ENCODE data around the gene HIPK4.

HIPK4 gene

DNA sequence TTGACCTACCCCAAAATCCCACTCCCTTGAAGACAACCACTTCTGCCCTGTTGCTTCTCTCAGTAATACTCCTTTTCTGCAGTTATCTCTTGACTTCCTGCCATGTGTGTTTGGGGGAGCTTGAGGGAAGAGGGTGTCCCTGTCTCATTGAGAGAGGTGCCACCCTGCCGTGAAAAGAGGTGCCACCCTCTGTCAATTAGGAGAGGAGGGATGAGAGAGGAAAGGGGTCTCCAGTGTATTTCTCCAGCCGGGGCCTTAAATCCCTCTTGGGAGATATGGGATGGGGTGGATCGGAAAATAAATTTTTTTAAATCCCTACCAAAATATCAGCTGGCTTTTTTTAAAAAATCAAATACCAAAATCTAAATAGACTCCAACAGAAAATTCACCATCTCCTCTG, 25.0 kb downstream of the HIPK4 start (continued):
- TF ChIP-seq CSDC2 (CRISPR knock-in tag; IDR thresholded peaks at IDR 0.05) (no peak), ZNF70 (CRISPR knock-in tag; IDR thresholded peaks at IDR 0.05) (no peak), TOX (CRISPR knock-in tag; IDR thresholded peaks at IDR 0.05; ENCODE audit: borderline replicate concordance) (no peak), ZNF565 (CRISPR knock-in tag; conservative IDR thresholded peaks at IDR 0.05; ENCODE audit: low read depth) (no peak), GLIS3 (CRISPR knock-in tag; IDR thresholded peaks at IDR 0.05) (no peak)
- TF ChIP-seq, protein P1, sequence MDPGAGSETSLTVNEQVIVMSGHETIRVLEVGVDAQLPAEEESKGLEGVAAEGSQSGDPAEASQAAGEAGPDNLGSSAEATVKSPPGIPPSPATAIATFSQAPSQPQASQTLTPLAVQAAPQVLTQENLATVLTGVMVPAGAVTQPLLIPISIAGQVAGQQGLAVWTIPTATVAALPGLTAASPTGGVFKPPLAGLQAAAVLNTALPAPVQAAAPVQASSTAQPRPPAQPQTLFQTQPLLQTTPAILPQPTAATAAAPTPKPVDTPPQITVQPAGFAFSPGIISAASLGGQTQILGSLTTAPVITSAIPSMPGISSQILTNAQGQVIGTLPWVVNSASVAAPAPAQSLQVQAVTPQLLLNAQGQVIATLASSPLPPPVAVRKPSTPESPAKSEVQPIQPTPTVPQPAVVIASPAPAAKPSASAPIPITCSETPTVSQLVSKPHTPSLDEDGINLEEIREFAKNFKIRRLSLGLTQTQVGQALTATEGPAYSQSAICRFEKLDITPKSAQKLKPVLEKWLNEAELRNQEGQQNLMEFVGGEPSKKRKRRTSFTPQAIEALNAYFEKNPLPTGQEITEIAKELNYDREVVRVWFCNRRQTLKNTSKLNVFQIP (CRISPR knock-in tag; IDR thresholded peaks at IDR 0.05; ENCODE audit: borderline replicate concordance, low read depth), result no peak

DNA sequence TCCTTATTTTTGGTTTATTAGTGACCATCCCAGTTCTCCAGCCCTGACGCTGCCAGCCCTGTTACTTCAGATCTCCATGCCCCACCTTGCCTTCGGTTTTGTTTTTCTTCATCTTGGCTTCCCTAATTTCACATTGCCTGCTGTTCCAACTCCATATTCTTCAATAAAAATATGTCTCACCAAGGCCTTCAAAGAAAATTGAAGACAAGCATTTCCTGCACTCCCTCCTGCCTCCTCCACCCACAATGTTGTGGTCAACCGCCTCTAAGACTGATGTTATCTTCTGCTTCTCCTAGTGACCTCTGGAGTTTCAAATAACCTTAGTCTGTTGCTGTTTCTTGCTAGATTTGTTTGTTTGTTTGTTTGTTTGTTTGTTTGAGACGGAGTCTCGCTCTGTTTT, 26.9 kb downstream of the HIPK4 start:
- no peak for TF ChIP-seq ESRRG (CRISPR knock-in tag; IDR thresholded peaks at IDR 0.05)
- no peak for TF ChIP-seq TCF4 (CRISPR knock-in tag; IDR thresholded peaks at IDR 0.05; ENCODE audit: borderline replicate concordance)
- TF ChIP-seq OSR1 (CRISPR knock-in tag; IDR thresholded peaks at IDR 0.05), result no peak
- TF ChIP-seq BACH2 (CRISPR knock-in tag; IDR thresholded peaks at IDR 0.05; ENCODE audit: borderline replicate concordance), result no peak
- TF ChIP-seq, protein P2, sequence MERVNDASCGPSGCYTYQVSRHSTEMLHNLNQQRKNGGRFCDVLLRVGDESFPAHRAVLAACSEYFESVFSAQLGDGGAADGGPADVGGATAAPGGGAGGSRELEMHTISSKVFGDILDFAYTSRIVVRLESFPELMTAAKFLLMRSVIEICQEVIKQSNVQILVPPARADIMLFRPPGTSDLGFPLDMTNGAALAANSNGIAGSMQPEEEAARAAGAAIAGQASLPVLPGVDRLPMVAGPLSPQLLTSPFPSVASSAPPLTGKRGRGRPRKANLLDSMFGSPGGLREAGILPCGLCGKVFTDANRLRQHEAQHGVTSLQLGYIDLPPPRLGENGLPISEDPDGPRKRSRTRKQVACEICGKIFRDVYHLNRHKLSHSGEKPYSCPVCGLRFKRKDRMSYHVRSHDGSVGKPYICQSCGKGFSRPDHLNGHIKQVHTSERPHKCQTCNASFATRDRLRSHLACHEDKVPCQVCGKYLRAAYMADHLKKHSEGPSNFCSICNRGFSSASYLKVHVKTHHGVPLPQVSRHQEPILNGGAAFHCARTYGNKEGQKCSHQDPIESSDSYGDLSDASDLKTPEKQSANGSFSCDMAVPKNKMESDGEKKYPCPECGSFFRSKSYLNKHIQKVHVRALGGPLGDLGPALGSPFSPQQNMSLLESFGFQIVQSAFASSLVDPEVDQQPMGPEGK (CRISPR knock-in tag; IDR thresholded peaks at IDR 0.05; ENCODE audit: borderline replicate concordance), result no peak
- TF ChIP-seq ZFP3 (CRISPR knock-in tag; IDR thresholded peaks at IDR 0.05), result no peak
- TF ChIP-seq SNAI2 (CRISPR knock-in tag; IDR thresholded peaks at IDR 0.05), result no peak
- TF ChIP-seq, protein P3, sequence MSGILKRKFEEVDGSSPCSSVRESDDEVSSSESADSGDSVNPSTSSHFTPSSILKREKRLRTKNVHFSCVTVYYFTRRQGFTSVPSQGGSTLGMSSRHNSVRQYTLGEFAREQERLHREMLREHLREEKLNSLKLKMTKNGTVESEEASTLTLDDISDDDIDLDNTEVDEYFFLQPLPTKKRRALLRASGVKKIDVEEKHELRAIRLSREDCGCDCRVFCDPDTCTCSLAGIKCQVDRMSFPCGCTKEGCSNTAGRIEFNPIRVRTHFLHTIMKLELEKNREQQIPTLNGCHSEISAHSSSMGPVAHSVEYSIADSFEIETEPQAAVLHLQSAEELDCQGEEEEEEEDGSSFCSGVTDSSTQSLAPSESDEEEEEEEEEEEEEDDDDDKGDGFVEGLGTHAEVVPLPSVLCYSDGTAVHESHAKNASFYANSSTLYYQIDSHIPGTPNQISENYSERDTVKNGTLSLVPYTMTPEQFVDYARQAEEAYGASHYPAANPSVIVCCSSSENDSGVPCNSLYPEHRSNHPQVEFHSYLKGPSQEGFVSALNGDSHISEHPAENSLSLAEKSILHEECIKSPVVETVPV (CRISPR knock-in tag; IDR thresholded peaks at IDR 0.05), result no peak
- TF ChIP-seq, protein P4, sequence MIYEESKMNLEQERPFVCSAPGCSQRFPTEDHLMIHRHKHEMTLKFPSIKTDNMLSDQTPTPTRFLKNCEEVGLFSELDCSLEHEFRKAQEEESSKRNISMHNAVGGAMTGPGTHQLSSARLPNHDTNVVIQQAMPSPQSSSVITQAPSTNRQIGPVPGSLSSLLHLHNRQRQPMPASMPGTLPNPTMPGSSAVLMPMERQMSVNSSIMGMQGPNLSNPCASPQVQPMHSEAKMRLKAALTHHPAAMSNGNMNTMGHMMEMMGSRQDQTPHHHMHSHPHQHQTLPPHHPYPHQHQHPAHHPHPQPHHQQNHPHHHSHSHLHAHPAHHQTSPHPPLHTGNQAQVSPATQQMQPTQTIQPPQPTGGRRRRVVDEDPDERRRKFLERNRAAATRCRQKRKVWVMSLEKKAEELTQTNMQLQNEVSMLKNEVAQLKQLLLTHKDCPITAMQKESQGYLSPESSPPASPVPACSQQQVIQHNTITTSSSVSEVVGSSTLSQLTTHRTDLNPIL (CRISPR knock-in tag; IDR thresholded peaks at IDR 0.05; ENCODE audit: low read depth), result no peak
- TF ChIP-seq, protein P1 (CRISPR knock-in tag; IDR thresholded peaks at IDR 0.05; ENCODE audit: borderline replicate concordance, low read depth), result no peak
- TF ChIP-seq ZC3H10 (CRISPR knock-in tag; IDR thresholded peaks at IDR 0.05), result no peak
- no peak for TF ChIP-seq ZNF8 (CRISPR knock-in tag; IDR thresholded peaks at IDR 0.05)
- TF ChIP-seq GLIS3 (CRISPR knock-in tag; IDR thresholded peaks at IDR 0.05), result no peak
- no peak for TF ChIP-seq ZNF565 (CRISPR knock-in tag; conservative IDR thresholded peaks at IDR 0.05; ENCODE audit: low read depth)
- no peak for TF ChIP-seq PPARA (CRISPR knock-in tag; IDR thresholded peaks at IDR 0.05; ENCODE audit: borderline replicate concordance)
- TF ChIP-seq, protein P5, sequence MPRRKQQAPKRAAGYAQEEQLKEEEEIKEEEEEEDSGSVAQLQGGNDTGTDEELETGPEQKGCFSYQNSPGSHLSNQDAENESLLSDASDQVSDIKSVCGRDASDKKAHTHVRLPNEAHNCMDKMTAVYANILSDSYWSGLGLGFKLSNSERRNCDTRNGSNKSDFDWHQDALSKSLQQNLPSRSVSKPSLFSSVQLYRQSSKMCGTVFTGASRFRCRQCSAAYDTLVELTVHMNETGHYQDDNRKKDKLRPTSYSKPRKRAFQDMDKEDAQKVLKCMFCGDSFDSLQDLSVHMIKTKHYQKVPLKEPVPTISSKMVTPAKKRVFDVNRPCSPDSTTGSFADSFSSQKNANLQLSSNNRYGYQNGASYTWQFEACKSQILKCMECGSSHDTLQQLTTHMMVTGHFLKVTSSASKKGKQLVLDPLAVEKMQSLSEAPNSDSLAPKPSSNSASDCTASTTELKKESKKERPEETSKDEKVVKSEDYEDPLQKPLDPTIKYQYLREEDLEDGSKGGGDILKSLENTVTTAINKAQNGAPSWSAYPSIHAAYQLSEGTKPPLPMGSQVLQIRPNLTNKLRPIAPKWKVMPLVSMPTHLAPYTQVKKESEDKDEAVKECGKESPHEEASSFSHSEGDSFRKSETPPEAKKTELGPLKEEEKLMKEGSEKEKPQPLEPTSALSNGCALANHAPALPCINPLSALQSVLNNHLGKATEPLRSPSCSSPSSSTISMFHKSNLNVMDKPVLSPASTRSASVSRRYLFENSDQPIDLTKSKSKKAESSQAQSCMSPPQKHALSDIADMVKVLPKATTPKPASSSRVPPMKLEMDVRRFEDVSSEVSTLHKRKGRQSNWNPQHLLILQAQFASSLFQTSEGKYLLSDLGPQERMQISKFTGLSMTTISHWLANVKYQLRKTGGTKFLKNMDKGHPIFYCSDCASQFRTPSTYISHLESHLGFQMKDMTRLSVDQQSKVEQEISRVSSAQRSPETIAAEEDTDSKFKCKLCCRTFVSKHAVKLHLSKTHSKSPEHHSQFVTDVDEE (CRISPR knock-in tag; IDR thresholded peaks at IDR 0.05), result no peak

DNA sequence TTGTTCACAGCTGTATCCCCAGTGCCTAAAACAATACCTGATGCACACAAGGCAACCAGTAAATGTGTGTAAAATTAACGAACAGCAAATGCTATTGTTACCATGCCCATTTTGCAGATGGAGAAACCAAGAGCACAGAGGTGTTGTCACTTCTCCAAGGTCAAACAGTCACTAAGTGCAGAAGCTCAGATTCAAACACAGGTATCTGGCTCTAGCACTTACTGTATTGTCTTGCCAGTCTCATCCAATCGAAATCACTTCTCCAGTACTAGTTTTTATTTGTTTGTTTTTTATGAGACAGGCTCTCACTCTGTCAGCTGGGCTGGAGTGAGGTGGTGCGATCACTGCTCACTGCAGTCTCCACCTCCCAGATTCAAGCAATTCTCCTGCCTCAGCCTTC, 27.8 kb downstream of the HIPK4 start:
- no peak for ATAC-seq
- TF ChIP-seq, protein P4 (CRISPR knock-in tag; IDR thresholded peaks at IDR 0.05; ENCODE audit: low read depth), result no peak
- TF ChIP-seq PPARA (CRISPR knock-in tag; IDR thresholded peaks at IDR 0.05; ENCODE audit: borderline replicate concordance), result no peak
- TF ChIP-seq RARB (CRISPR knock-in tag; IDR thresholded peaks at IDR 0.05), result no peak
- TF ChIP-seq, protein P3 (CRISPR knock-in tag; IDR thresholded peaks at IDR 0.05), result no peak
- no peak for TF ChIP-seq ARNTL (CRISPR knock-in tag; IDR thresholded peaks at IDR 0.05; ENCODE audit: borderline replicate concordance, low read depth)
- no peak for TF ChIP-seq CSDC2 (CRISPR knock-in tag; IDR thresholded peaks at IDR 0.05)
- no peak for TF ChIP-seq ZNF8 (CRISPR knock-in tag; IDR thresholded peaks at IDR 0.05)
- TF ChIP-seq ZFP3 (CRISPR knock-in tag; IDR thresholded peaks at IDR 0.05), result no peak
- TF ChIP-seq GLIS3 (CRISPR knock-in tag; IDR thresholded peaks at IDR 0.05), result no peak
- no peak for TF ChIP-seq ESRRG (CRISPR knock-in tag; IDR thresholded peaks at IDR 0.05)
- TF ChIP-seq ISL1 (CRISPR knock-in tag; IDR thresholded peaks at IDR 0.05), result no peak
- no peak for TF ChIP-seq BACH2 (CRISPR knock-in tag; IDR thresholded peaks at IDR 0.05; ENCODE audit: borderline replicate concordance)
- no peak for TF ChIP-seq ZNF565 (CRISPR knock-in tag; conservative IDR thresholded peaks at IDR 0.05; ENCODE audit: low read depth)

More for the DNA sequence above, 26.9 kb downstream of the HIPK4 start:
- ATAC-seq, result no peak
